Fibroblast of lung (primary cell): ENCODE results near the gene ATG4B. TPM values are rescaled to one million over a fixed set of nuclear protein-coding genes. Genes with fewer than 3 reads are reported as not detected.

ENCODE experiments used
- DNase-seq, 2 donors: peaks; one replicate each; pipeline versions ENCODE4 v3.0.0 to v3.0.0-alpha.2; 2010; ENCODE audit warnings: low read depth in 2 of 2
- H2AFZ ChIP-seq: 2 replicates; pipeline ENCODE4 v1.5.1; 2012; ENCODE audit warnings: low read length, control low read depth, inconsistent platforms
- H3K27ac ChIP-seq: 2 replicates; pipeline ENCODE4 v1.5.1; 2011; ENCODE audit warnings: low read length, control low read depth; ENCODE audit not compliant: insufficient read depth
- H3K27me3 ChIP-seq: 2 replicates; pipeline ENCODE4 v1.5.1; 2011; ENCODE audit warnings: mild to moderate bottlenecking, low read length; ENCODE audit not compliant: control insufficient read depth, insufficient read depth
- H3K36me3 ChIP-seq: 2 replicates; pipeline ENCODE4 v1.5.1; 2011; ENCODE audit warnings: low read length; ENCODE audit not compliant: control insufficient read depth, insufficient read depth
- H3K4me1 ChIP-seq: 2 replicates; pipeline ENCODE4 v1.5.1; 2011; ENCODE audit warnings: low read length; ENCODE audit not compliant: control insufficient read depth, insufficient read depth; ENCODE audit errors: extremely low read depth
- H3K4me2 ChIP-seq: 2 replicates; pipeline ENCODE4 v1.5.1; 2011; ENCODE audit warnings: low read length, control low read depth; ENCODE audit not compliant: insufficient read depth; ENCODE audit errors: extremely low read depth
- H3K4me3 ChIP-seq, 4 experiments: fragments of 200-600 bp in 1 of 4; sonication (generic) in 1 of 4; replicated peaks in 1 of 4; 2 replicates each; pipeline ENCODE4 v1.5.1; 2011 to 2016; ENCODE audit warnings: low read length in 4 of 4, low read depth in 3 of 4, mild to moderate bottlenecking in 3 of 4, control low read depth in 2 of 4, inconsistent platforms in 1 of 4, mixed read lengths in 1 of 4; ENCODE audit not compliant: insufficient read depth in 1 of 4; ENCODE audit errors: control extremely low read depth in 1 of 4
- H3K79me2 ChIP-seq: 2 replicates; pipeline ENCODE4 v1.5.1; 2012; ENCODE audit warnings: mild to moderate bottlenecking, low read length, inconsistent platforms; ENCODE audit not compliant: control insufficient read depth, insufficient read depth
- H3K9ac ChIP-seq: 2 replicates; pipeline ENCODE4 v1.5.1; 2011; ENCODE audit warnings: mild to moderate bottlenecking, low read length, control low read depth; ENCODE audit not compliant: insufficient read depth
- H3K9me3 ChIP-seq: 2 replicates; pipeline ENCODE4 v1.5.1; 2012; ENCODE audit warnings: low read depth, low read length; ENCODE audit not compliant: control insufficient read depth, insufficient read depth
- H4K20me1 ChIP-seq: 2 replicates; pipeline ENCODE4 v1.5.1; 2011; ENCODE audit warnings: low read length; ENCODE audit not compliant: control insufficient read depth, insufficient read depth; ENCODE audit errors: extremely low read depth
- EZH2 ChIP-seq: IDR thresholded peaks from 2 replicates; pipeline ENCODE4 v1.5.1; 2012; ENCODE audit warnings: low read length, control low read depth, mild to moderate bottlenecking; ENCODE audit errors: missing control alignments
- polyA plus RNA-seq, 2 donors: library from polyadenylated mRNA; depleted of rRNA in 1 of 2; stranded (reverse) in 1 of 2; unstranded in 1 of 2; fragments of >200 nt; gene quantifications; 2 replicates each; pipeline ENCODE4 v1.2.1, GENCODE V29; 2011 to 2012; ENCODE audit warnings: missing spikeins in 1 of 2
- total RNA-seq: library from RNA; depleted of rRNA; stranded (reverse); fragments of >200 nt; gene quantifications from 2 replicates; pipeline ENCODE4 v1.2.1, GENCODE V29; 2014
- TF ChIP-seq, protein P1 (sequence below), 2 donors: IDR thresholded peaks in 1 of 2; conservative IDR thresholded peaks in 1 of 2; 1 replicate in 1 of 2; 2 replicates in 1 of 2; pipeline ENCODE4 v1.5.1; 2011 to 2012; ENCODE audit warnings: low read length in 2 of 2, control low read depth in 1 of 2, inconsistent platforms in 1 of 2, low read depth in 1 of 2, mild to moderate bottlenecking in 1 of 2

Gene ATG4B
- total and polyA plus RNA-seq, 2 donors (not counting 1 experiment from before 2014, with no cell fraction given), result 45.1 to 76.2 TPM

DNA sequence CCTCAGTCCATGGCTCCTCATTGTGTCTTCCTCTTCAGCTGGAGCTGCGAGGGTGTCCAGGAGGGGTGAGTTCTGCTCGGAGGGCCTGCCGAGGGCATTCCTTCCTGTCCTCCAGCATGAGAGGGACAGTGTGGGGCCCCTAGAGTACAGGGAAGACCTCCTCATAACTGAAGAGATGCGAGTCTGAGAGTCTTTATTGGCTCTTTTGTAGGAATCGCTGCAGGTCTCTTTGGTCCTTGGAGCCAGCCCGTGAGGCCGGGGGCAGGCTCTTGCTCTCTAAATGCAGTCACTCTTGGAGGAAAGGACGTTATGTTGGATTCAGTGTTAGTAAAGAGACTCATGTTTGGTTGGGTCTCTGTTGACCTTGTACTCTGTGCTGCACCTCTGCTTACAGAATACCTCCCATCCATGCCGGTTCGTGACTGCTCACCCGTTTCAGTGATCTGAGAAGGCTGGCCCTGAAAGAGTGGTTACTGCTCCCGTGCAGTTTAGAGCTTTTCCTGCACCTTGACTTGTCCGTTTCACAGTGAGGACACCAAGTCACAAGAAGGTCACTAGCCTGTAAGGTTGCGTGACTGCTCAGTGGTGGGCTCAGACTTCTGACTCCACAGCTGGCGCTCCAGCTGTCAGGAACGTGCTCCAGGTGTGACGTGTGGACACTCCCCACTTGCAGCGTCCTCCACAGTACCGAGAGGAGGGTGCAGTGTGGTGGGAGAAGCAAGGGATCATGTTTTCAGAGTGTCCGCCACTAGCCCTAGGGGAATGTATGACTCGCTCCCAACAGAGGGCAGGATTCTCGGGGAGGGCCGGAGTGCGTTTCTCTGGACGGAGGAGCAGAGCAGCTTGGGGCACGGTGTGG is 7.8 kb downstream of the ATG4B start:
- no peaks in the 10 kb centered on the region for H3K9me3 ChIP-seq
- no peaks in the 10 kb centered on the region for H4K20me1 ChIP-seq
- no peak overlapping the region for H3K9ac ChIP-seq
- H3K4me3 ChIP-seq, result no peak overlapping the region
- no peaks in the 10 kb centered on the region for H3K27me3 ChIP-seq
- no peak overlapping the region for H3K4me2 ChIP-seq
- DNase-seq, result no peak
- no peak overlapping the region for H3K27ac ChIP-seq
- no peaks in the 10 kb centered on the region for H3K36me3 ChIP-seq
- H2AFZ ChIP-seq, result no peak overlapping the region
- no peaks in the 10 kb centered on the region for H3K4me1 ChIP-seq
- TF ChIP-seq, protein P1, sequence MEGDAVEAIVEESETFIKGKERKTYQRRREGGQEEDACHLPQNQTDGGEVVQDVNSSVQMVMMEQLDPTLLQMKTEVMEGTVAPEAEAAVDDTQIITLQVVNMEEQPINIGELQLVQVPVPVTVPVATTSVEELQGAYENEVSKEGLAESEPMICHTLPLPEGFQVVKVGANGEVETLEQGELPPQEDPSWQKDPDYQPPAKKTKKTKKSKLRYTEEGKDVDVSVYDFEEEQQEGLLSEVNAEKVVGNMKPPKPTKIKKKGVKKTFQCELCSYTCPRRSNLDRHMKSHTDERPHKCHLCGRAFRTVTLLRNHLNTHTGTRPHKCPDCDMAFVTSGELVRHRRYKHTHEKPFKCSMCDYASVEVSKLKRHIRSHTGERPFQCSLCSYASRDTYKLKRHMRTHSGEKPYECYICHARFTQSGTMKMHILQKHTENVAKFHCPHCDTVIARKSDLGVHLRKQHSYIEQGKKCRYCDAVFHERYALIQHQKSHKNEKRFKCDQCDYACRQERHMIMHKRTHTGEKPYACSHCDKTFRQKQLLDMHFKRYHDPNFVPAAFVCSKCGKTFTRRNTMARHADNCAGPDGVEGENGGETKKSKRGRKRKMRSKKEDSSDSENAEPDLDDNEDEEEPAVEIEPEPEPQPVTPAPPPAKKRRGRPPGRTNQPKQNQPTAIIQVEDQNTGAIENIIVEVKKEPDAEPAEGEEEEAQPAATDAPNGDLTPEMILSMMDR (conservative IDR thresholded peaks at IDR 0.05 in 1 of 2, IDR thresholded peaks at IDR 0.05 in 1 of 2; ENCODE audit: low read depth in 1 of 2, low read length in 2 of 2), result no peak
- no peak for TF ChIP-seq EZH2
- H3K79me2 ChIP-seq, result peaks cover 51% of the 10 kb centered on the region

DNA sequence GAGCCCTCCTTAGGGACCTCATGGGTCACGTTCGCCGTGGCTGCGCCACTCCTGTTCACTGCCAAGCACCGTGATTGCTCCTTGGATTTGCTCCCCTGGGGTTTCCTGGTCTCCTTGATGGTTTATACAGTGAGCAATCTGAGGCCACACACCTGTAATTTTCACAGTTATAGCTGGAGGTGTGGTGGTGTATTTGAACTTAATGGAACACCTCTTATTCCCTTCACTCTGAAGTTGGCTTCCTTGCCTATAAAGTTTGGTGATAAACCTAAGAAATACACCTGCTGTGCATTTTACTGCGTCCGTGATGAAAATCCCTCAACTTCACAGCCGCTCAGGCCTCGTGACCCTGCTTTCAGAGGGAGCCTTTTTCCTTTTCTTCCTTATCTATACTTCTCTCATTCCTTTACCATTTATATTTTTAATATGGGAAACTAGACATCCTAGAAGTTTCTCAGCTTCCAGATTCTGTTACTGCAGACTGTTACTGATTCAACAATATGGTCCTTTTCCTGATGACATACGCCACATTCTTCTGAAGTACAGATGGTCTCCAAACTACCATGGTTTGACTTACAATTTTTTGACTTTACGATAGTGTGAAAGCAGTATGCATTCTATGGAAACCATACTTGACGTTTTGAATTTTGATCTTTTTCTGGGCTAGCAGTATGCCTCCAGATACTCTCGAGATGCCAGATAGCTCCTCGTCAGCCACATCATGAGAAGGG is 8.6 kb downstream of the ATG4B start:
- H4K20me1 ChIP-seq, result no peaks in the 10 kb centered on the region
- H3K79me2 ChIP-seq, result peaks cover 46% of the 10 kb centered on the region
- H3K36me3 ChIP-seq, result no peaks in the 10 kb centered on the region
- no peak overlapping the region for H2AFZ ChIP-seq
- TF ChIP-seq, protein P1 (conservative IDR thresholded peaks at IDR 0.05 in 1 of 2, IDR thresholded peaks at IDR 0.05 in 1 of 2; ENCODE audit: low read depth in 1 of 2, low read length in 2 of 2), result no peak
- TF ChIP-seq EZH2, result no peak
- H3K9me3 ChIP-seq, result no peaks in the 10 kb centered on the region
- H3K9ac ChIP-seq, result no peak overlapping the region
- H3K4me1 ChIP-seq, result no peaks in the 10 kb centered on the region
- H3K4me3 ChIP-seq, result no peak overlapping the region
- H3K27me3 ChIP-seq, result no peaks in the 10 kb centered on the region
- H3K27ac ChIP-seq, result no peak overlapping the region
- DNase-seq, result no peak
- H3K4me2 ChIP-seq, result no peak overlapping the region

DNA sequence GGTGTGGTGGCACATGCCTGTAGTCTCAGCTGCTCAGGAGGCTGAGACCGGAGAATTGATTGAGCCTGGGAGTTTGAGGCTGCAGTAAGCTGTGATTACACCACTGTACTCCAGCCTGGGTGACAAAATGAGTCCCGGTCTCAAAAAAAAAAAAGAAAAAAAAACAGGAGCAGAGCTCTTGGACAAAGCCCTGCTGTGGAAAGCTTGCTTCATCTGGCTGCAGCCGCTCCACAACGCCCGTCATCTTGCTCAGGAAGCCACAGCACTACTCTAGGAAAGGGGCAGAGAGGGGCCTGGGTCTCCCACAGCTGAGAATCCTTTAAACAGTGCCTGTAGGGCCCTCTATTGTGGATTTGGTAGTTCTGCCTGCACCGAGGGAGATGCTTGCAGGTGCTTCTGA is 11.0 kb downstream of the ATG4B start:
- Histone ChIP-seq H3K4me2 (no peak overlapping the region), H2AFZ (no peak overlapping the region), H4K20me1 (no peaks in the 10 kb centered on the region), H3K4me1 (no peaks in the 10 kb centered on the region), H3K79me2 (peaks cover 36% of the 10 kb centered on the region), H3K9me3 (no peaks in the 10 kb centered on the region), H3K27me3 (no peaks in the 10 kb centered on the region), H3K27ac (no peak overlapping the region), H3K4me3 (no peak overlapping the region), H3K36me3 (peaks cover 10% of the 10 kb centered on the region), H3K9ac (no peak overlapping the region)
- TF ChIP-seq EZH2, result no peak
- TF ChIP-seq, protein P1 (conservative IDR thresholded peaks at IDR 0.05 in 1 of 2, IDR thresholded peaks at IDR 0.05 in 1 of 2; ENCODE audit: low read depth in 1 of 2, low read length in 2 of 2), result no peak
- no peak for DNase-seq
